Uterus (tissue), 2 donors: ENCODE data around the gene ZNF155.

Source experiments
- POLR2A ChIP-seq, 2 donors: fragments of 450-650 bp; IDR thresholded peaks; one replicate each; pipeline ENCODE4 v1.6.1; 2016; ENCODE audit warnings: antibody characterized with exemption in 2 of 2, mild to moderate bottlenecking in 1 of 2, moderate library complexity in 1 of 2
- TF ChIP-seq, protein P1 (sequence below), 4 experiments: fragments of 200-600 bp in 2 of 4; fragments of 450-650 bp in 2 of 4; sonication (generic) in 2 of 4; IDR thresholded peaks; one replicate each; pipeline ENCODE4 v1.5.1; 2016 to 2019; ENCODE audit warnings: antibody characterized with exemption in 4 of 4, mild to moderate bottlenecking in 2 of 4, moderate library complexity in 1 of 4

DNA sequence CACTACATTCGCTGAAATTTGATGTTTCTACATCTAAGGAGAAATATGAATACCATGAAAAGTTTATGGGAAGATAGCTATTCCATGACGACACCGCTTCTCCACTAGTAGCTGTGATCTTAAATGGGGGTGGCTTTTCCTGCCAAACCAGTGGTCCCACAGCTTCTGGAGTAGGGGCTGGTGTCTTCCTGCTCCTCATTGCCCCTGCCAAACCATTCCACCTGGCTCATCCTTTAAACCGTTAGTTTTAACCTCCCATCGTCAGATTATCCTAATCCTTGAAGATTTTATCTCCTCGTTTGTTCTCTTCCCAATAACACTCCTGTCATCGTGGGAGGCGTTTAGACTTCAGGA is 18.2 kb downstream of the ZNF155 start:
- TF ChIP-seq, protein P1, sequence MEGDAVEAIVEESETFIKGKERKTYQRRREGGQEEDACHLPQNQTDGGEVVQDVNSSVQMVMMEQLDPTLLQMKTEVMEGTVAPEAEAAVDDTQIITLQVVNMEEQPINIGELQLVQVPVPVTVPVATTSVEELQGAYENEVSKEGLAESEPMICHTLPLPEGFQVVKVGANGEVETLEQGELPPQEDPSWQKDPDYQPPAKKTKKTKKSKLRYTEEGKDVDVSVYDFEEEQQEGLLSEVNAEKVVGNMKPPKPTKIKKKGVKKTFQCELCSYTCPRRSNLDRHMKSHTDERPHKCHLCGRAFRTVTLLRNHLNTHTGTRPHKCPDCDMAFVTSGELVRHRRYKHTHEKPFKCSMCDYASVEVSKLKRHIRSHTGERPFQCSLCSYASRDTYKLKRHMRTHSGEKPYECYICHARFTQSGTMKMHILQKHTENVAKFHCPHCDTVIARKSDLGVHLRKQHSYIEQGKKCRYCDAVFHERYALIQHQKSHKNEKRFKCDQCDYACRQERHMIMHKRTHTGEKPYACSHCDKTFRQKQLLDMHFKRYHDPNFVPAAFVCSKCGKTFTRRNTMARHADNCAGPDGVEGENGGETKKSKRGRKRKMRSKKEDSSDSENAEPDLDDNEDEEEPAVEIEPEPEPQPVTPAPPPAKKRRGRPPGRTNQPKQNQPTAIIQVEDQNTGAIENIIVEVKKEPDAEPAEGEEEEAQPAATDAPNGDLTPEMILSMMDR (IDR thresholded peaks at IDR 0.05), result no peak
- TF ChIP-seq POLR2A (IDR thresholded peaks at IDR 0.05), result no peak
